HepG2 (cell line): Measurements from ENCODE around the gene KNG1. TPM values are rescaled to one million over a fixed set of nuclear protein-coding genes. Genes with fewer than 3 reads are reported as not detected.

Source experiments
- DNMT3B ChIP-seq: conservative IDR thresholded peaks from 2 replicates; pipeline ENCODE4 v1.6.1; 2016; ENCODE audit warnings: missing biosample characterization, control low read depth
- ELF3 ChIP-seq: IDR thresholded peaks from 2 replicates; pipeline ENCODE4 v1.6.1; 2016; ENCODE audit warnings: missing genetic modification reagents, missing compliant biosample characterization
- ISL2 ChIP-seq: sonication (generic); formaldehyde crosslinking; IDR thresholded peaks from 2 replicates; pipeline ENCODE4 v1.5.0; 2020; ENCODE audit warnings: missing genetic modification reagents
- KAT8 ChIP-seq: IDR thresholded peaks from 2 replicates; pipeline ENCODE4 v1.6.1; 2016; ENCODE audit warnings: missing genetic modification reagents, missing compliant biosample characterization
- KMT2B ChIP-seq: IDR thresholded peaks from 2 replicates; pipeline ENCODE4 v1.6.1; 2016; ENCODE audit warnings: missing genetic modification reagents, missing compliant biosample characterization
- MBD4 ChIP-seq: IDR thresholded peaks from 2 replicates; pipeline ENCODE4 v1.6.1; 2012; ENCODE audit warnings: low read length, inconsistent platforms, borderline replicate concordance
- NR1H2 ChIP-seq: sonication (generic); formaldehyde crosslinking; IDR thresholded peaks from 2 replicates; pipeline ENCODE4 v1.8.1; 2022; ENCODE audit warnings: low read depth, missing genetic modification reagents, borderline replicate concordance
- RORA ChIP-seq: sonication (generic); formaldehyde crosslinking; IDR thresholded peaks from 2 replicates; pipeline ENCODE4 v1.5.0; 2020; ENCODE audit warnings: mild to moderate bottlenecking, missing genetic modification reagents, moderate library complexity
- SAFB2 ChIP-seq: sonication (generic); formaldehyde crosslinking; IDR thresholded peaks from 2 replicates; pipeline ENCODE4 v1.5.1; 2020; ENCODE audit warnings: missing genetic modification reagents, low read depth, mild to moderate bottlenecking, borderline replicate concordance
- ZNF558 ChIP-seq: sonication (generic); formaldehyde crosslinking; IDR thresholded peaks from 2 replicates; pipeline ENCODE4 v1.9.0; 2022; ENCODE audit warnings: mild to moderate bottlenecking, missing genetic modification reagents, borderline replicate concordance
- ZNF781 ChIP-seq: sonication (generic); formaldehyde crosslinking; IDR thresholded peaks from 2 replicates; pipeline ENCODE4 v1.5.1; 2020; ENCODE audit warnings: borderline replicate concordance, mild to moderate bottlenecking, missing genetic modification reagents; ENCODE audit errors: not compliant biosample characterization
- ZSCAN31 ChIP-seq: sonication (generic); formaldehyde crosslinking; IDR thresholded peaks from 2 replicates; pipeline ENCODE4 v1.5.0; 2020; ENCODE audit warnings: low read depth, mild to moderate bottlenecking, missing genetic modification reagents
- polyA plus RNA-seq, 8 experiments: library from polyadenylated mRNA; depleted of rRNA in 3 of 8; stranded (reverse) in 7 of 8; unstranded in 1 of 8; fragments of >200 nt; fragmentation: Illumina TruSeq in 4 of 8; extraction: Trizol in 4 of 8; gene quantifications; 2 replicates each; pipeline versions ENCODE4 v1.2.1 to v1.2.3, GENCODE V29; 2011 to 2016; ENCODE audit warnings: low read depth in 4 of 8, missing spikeins in 1 of 8, mixed read lengths in 1 of 8; ENCODE audit not compliant: insufficient read depth in 1 of 8
- total RNA-seq, 5 experiments: library from RNA; depleted of rRNA; stranded (reverse); fragments of >200 nt; fragmentation: Illumina TruSeq; extraction: Trizol; gene quantifications; 2 replicates each; pipeline ENCODE4 v1.2.3, GENCODE V29; 2016; ENCODE audit warnings: low read depth in 1 of 5
- TF ChIP-seq, protein P1 (sequence below): sonication (generic); formaldehyde crosslinking; IDR thresholded peaks from 2 replicates; pipeline ENCODE4 v1.5.0; 2020; ENCODE audit warnings: missing genetic modification reagents, mild to moderate bottlenecking, borderline replicate concordance
- TF ChIP-seq, protein P2 (sequence below): sonication (generic); formaldehyde crosslinking; IDR thresholded peaks from 2 replicates; pipeline ENCODE4 v1.8.0; 2023; ENCODE audit warnings: mild to moderate bottlenecking, missing genetic modification reagents
- TF ChIP-seq, protein P3 (sequence below): sonication (generic); formaldehyde crosslinking; IDR thresholded peaks from 2 replicates; pipeline ENCODE4 v1.8.1; 2023; ENCODE audit warnings: mild to moderate bottlenecking, missing genetic modification reagents
- TF ChIP-seq, protein P4 (sequence below): sonication (generic); formaldehyde crosslinking; IDR thresholded peaks from 2 replicates; pipeline ENCODE4 v1.5.1; 2020; ENCODE audit warnings: missing genetic modification reagents, mild to moderate bottlenecking, borderline replicate concordance
- TF ChIP-seq, protein P5 (sequence below): sonication (generic); formaldehyde crosslinking; IDR thresholded peaks from 2 replicates; pipeline ENCODE4 v1.4.0; 2020; ENCODE audit warnings: missing genetic modification reagents, borderline replicate concordance
- TF ChIP-seq, protein P6 (sequence below): sonication (generic); formaldehyde crosslinking; IDR thresholded peaks from 2 replicates; pipeline ENCODE4 v1.8.0; 2022; ENCODE audit warnings: mild to moderate bottlenecking, missing genetic modification reagents

The KNG1 gene
- total and polyA plus RNA-seq, 2 of the 13 experiments (the other 11 are each of a cell fraction or from before 2014, with no cell fraction given) = 6.5 to 7.0 TPM

DNA sequence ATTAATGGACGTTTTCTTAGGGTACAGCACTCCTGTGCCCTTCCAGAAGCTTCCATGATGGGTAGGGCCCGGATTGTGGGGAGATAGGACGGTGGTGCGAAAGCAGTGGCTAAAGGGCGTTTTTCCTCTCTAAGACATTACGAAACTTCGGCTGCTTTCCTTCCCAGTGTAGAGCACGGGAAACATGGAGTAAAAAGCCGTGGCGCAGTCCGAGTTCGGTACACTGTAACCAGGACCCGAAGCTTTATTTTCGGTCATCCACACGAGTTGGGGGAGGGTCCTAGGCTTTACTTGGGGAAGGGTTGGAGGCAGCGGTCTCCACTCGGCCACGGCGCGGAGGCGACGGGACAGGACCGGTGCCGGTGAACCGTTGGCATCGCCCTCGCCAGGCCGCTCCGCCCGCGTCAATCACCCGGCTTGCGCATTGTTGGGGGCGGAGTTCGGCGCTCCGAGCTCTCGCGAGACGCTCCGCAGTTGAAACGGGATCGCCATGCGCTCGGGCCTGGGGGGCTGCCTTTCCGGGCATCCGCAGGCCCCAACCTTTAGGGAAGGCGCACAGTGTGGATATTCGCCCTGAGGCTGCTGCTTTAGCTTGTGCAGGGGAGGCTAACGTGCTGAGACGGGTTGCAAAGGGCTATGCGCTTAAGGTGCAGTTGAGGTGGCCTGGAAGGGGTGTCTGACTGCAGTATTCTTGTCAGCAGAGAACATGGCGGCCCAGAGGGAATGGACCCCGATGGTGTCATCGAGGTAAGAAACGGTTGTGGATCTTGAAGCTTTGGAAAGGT lies 66.8 kb downstream of the KNG1 start (continued):
- TF ChIP-seq, protein P1, sequence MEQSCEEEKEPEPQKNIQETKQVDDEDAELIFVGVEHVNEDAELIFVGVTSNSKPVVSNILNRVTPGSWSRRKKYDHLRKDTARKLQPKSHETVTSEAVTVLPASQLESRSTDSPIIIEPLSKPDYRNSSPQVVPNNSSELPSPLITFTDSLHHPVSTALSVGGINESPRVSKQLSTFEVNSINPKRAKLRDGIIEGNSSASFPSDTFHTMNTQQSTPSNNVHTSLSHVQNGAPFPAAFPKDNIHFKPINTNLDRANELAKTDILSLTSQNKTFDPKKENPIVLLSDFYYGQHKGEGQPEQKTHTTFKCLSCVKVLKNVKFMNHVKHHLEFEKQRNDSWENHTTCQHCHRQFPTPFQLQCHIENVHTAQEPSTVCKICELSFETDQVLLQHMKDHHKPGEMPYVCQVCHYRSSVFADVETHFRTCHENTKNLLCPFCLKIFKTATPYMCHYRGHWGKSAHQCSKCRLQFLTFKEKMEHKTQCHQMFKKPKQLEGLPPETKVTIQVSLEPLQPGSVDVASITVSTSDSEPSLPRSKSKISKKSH (CRISPR knock-in tag) = no peak
- TF ChIP-seq, protein P2, sequence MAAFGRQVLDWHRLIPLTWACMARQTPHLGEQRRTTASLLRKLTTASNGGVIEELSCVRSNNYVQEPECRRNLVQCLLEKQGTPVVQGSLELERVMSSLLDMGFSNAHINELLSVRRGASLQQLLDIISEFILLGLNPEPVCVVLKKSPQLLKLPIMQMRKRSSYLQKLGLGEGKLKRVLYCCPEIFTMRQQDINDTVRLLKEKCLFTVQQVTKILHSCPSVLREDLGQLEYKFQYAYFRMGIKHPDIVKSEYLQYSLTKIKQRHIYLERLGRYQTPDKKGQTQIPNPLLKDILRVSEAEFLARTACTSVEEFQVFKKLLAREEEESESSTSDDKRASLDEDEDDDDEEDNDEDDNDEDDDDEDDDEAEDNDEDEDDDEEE = no peak
- TF ChIP-seq KAT8 (CRISPR knock-in tag) = no peak; the same call in 1 of the 2 replicates
- no peak; the same call in 1 of the 2 replicates for TF ChIP-seq NR1H2
- no peak; the same call in 1 of the 2 replicates for TF ChIP-seq ISL2 (CRISPR knock-in tag)
- TF ChIP-seq ZNF558 (CRISPR knock-in tag) = no peak
- TF ChIP-seq ZNF781 (CRISPR knock-in tag) = peak; percentile 81
- no peak for TF ChIP-seq DNMT3B
- no peak for TF ChIP-seq KMT2B (CRISPR knock-in tag)
- TF ChIP-seq, protein P3, sequence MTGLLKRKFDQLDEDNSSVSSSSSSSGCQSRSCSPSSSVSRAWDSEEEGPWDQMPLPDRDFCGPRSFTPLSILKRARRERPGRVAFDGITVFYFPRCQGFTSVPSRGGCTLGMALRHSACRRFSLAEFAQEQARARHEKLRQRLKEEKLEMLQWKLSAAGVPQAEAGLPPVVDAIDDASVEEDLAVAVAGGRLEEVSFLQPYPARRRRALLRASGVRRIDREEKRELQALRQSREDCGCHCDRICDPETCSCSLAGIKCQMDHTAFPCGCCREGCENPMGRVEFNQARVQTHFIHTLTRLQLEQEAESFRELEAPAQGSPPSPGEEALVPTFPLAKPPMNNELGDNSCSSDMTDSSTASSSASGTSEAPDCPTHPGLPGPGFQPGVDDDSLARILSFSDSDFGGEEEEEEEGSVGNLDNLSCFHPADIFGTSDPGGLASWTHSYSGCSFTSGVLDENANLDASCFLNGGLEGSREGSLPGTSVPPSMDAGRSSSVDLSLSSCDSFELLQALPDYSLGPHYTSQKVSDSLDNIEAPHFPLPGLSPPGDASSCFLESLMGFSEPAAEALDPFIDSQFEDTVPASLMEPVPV (CRISPR knock-in tag) = peak; percentile 55; the same call in 1 of the 2 replicates
- 0 out of 2 replicates have a peak, but pooled peaks have one; percentile 10 for TF ChIP-seq ELF3
- TF ChIP-seq RORA (CRISPR knock-in tag) = no peak
- TF ChIP-seq ZSCAN31 = no peak; the same call in none of the 2 replicates
- TF ChIP-seq SAFB2 (CRISPR knock-in tag) = no peak
- TF ChIP-seq, protein P4, sequence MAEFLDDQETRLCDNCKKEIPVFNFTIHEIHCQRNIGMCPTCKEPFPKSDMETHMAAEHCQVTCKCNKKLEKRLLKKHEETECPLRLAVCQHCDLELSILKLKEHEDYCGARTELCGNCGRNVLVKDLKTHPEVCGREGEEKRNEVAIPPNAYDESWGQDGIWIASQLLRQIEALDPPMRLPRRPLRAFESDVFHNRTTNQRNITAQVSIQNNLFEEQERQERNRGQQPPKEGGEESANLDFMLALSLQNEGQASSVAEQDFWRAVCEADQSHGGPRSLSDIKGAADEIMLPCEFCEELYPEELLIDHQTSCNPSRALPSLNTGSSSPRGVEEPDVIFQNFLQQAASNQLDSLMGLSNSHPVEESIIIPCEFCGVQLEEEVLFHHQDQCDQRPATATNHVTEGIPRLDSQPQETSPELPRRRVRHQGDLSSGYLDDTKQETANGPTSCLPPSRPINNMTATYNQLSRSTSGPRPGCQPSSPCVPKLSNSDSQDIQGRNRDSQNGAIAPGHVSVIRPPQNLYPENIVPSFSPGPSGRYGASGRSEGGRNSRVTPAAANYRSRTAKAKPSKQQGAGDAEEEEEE (CRISPR knock-in tag) = no peak
- TF ChIP-seq, protein P5, sequence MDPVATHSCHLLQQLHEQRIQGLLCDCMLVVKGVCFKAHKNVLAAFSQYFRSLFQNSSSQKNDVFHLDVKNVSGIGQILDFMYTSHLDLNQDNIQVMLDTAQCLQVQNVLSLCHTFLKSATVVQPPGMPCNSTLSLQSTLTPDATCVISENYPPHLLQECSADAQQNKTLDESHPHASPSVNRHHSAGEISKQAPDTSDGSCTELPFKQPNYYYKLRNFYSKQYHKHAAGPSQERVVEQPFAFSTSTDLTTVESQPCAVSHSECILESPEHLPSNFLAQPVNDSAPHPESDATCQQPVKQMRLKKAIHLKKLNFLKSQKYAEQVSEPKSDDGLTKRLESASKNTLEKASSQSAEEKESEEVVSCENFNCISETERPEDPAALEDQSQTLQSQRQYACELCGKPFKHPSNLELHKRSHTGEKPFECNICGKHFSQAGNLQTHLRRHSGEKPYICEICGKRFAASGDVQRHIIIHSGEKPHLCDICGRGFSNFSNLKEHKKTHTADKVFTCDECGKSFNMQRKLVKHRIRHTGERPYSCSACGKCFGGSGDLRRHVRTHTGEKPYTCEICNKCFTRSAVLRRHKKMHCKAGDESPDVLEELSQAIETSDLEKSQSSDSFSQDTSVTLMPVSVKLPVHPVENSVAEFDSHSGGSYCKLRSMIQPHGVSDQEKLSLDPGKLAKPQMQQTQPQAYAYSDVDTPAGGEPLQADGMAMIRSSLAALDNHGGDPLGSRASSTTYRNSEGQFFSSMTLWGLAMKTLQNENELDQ (CRISPR knock-in tag) = no peak
- peak; percentile 14; the same call in 1 of the 2 replicates for TF ChIP-seq MBD4
- TF ChIP-seq, protein P6, sequence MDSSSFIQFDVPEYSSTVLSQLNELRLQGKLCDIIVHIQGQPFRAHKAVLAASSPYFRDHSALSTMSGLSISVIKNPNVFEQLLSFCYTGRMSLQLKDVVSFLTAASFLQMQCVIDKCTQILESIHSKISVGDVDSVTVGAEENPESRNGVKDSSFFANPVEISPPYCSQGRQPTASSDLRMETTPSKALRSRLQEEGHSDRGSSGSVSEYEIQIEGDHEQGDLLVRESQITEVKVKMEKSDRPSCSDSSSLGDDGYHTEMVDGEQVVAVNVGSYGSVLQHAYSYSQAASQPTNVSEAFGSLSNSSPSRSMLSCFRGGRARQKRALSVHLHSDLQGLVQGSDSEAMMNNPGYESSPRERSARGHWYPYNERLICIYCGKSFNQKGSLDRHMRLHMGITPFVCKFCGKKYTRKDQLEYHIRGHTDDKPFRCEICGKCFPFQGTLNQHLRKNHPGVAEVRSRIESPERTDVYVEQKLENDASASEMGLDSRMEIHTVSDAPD (CRISPR knock-in tag) = no peak; the same call in 1 of the 2 replicates
